K562 (cell line): ENCODE data around the gene ARHGEF12.

Source experiments
- BCL6 ChIP-seq: fragments of 250-450 bp; sonication (Bioruptor Pico); IDR thresholded peaks from 2 replicates; pipeline ENCODE4 v1.4.0; 2020
- CTCF ChIP-seq, 3 experiments: IDR thresholded peaks in 2 of 3; conservative IDR thresholded peaks in 1 of 3; 2 replicates each; pipeline ENCODE4 v1.5.1; 2011 to 2012; ENCODE audit warnings: low read length in 3 of 3, mild to moderate bottlenecking in 3 of 3, control low read depth in 2 of 3, improper control_type of control experiment in 1 of 3, inconsistent platforms in 1 of 3, low read depth in 1 of 3, mixed read lengths in 1 of 3, moderate library complexity in 1 of 3; ENCODE audit not compliant: insufficient read depth in 2 of 3
- ELK1 ChIP-seq: sonication (generic); formaldehyde crosslinking; IDR thresholded peaks from 2 replicates; pipeline ENCODE4 v1.8.1; 2022; ENCODE audit warnings: missing genetic modification reagents
- FOXK1 ChIP-seq: sonication (generic); formaldehyde crosslinking; IDR thresholded peaks from 2 replicates; pipeline ENCODE4 v1.8.0; 2022; ENCODE audit warnings: missing genetic modification reagents, mild to moderate bottlenecking, borderline replicate concordance
- HCFC1 ChIP-seq: IDR thresholded peaks from 2 replicates; pipeline ENCODE4 v1.6.1; 2012; ENCODE audit warnings: low read depth, low read length, improper control_type of control experiment
- KLF10 ChIP-seq: fragments of 250-450 bp; sonication (Bioruptor Pico); IDR thresholded peaks from 2 replicates; pipeline ENCODE4 v1.6.1; 2021; ENCODE audit warnings: matching md5 sums
- MTA2 ChIP-seq: fragments of 450-650 bp; IDR thresholded peaks from 2 replicates; pipeline ENCODE4 v1.6.1; 2016; ENCODE audit warnings: low read depth
- NR3C1 ChIP-seq: sonication (generic); formaldehyde crosslinking; IDR thresholded peaks from 2 replicates; pipeline ENCODE4 v1.8.1; 2022; ENCODE audit warnings: missing genetic modification reagents
- POLR2A ChIP-seq: fragments of 450-650 bp; conservative IDR thresholded peaks from 2 replicates; pipeline ENCODE4 v1.6.1; 2016
- ZBTB33 ChIP-seq: sonication (generic); formaldehyde crosslinking; IDR thresholded peaks from 2 replicates; pipeline ENCODE4 v1.8.1; 2023; ENCODE audit warnings: mild to moderate bottlenecking, missing genetic modification reagents
- ZBTB43 ChIP-seq: sonication (generic); formaldehyde crosslinking; IDR thresholded peaks from 2 replicates; pipeline ENCODE4 v1.8.0; 2023; ENCODE audit warnings: mild to moderate bottlenecking, missing genetic modification reagents
- ZNF785 ChIP-seq: fragments of 250-450 bp; sonication (Bioruptor Pico); IDR thresholded peaks from 2 replicates; pipeline ENCODE4 v1.4.0; 2020; ENCODE audit warnings: mild to moderate bottlenecking

GRCh38 chr11:120385110-120385509, 48.9 kb downstream of the ARHGEF12 start:
- TF ChIP-seq HCFC1 = no peak
- no peak for TF ChIP-seq NR3C1 (CRISPR knock-in tag)
- TF ChIP-seq POLR2A = no peak
- no peak for TF ChIP-seq ZBTB43 (CRISPR knock-in tag)
- no peak for TF ChIP-seq ZNF785 (CRISPR knock-in tag)
- TF ChIP-seq ZBTB33 (CRISPR knock-in tag) = no peak
- no peak for TF ChIP-seq FOXK1
- TF ChIP-seq CTCF (IDR thresholded peaks at IDR 0.05 in 2 of 3, conservative IDR thresholded peaks at IDR 0.05 in 1 of 3; ENCODE audit: insufficient read depth in 2 of 3, low read depth in 1 of 3, low read length in 3 of 3) = peak in 2 of 3 experiments; percentile 19 to 29; a peak in 2 of 6 replicates
- TF ChIP-seq ELK1 (CRISPR knock-in tag) = no peak
- no peak for TF ChIP-seq BCL6 (CRISPR knock-in tag)
- no peak for TF ChIP-seq MTA2
- no peak for TF ChIP-seq KLF10
